DND-41 (cell line): ENCODE measurements around the gene CPNE4.

Source experiments
- ATAC-seq: fragments of 200-7000 bp; cut with Tn5 transposase; 3 replicates; pipeline ENCODE4 v1.9.1; 2021; ENCODE audit warnings: low read depth; ENCODE audit not compliant: insufficient read depth
- DNase-seq: peaks from one replicate; pipeline ENCODE4 v3.0.0-alpha.2; 2020
- H2AFZ ChIP-seq: 2 replicates; pipeline ENCODE4 v1.6.0; 2012; ENCODE audit warnings: low read depth, low read length
- H3K27ac ChIP-seq: 2 replicates; pipeline ENCODE4 v1.5.1; 2012; ENCODE audit warnings: low read length, inconsistent platforms
- H3K27me3 ChIP-seq: fragments of 200-600 bp; sonication (generic); 2 replicates; pipeline ENCODE4 v1.6.0; 2012; ENCODE audit warnings: low read length, mild to moderate bottlenecking, inconsistent platforms; ENCODE audit not compliant: insufficient read depth, poor library complexity
- H3K36me3 ChIP-seq: 2 replicates; pipeline ENCODE4 v1.5.1; 2012; ENCODE audit warnings: low read length, inconsistent platforms; ENCODE audit not compliant: insufficient read depth
- H3K4me1 ChIP-seq: 2 replicates; pipeline ENCODE4 v1.5.1; 2012; ENCODE audit warnings: mild to moderate bottlenecking, low read length; ENCODE audit not compliant: insufficient read depth
- H3K4me2 ChIP-seq: 2 replicates; pipeline ENCODE4 v1.6.0; 2012; ENCODE audit warnings: mild to moderate bottlenecking, moderate library complexity, low read length, inconsistent platforms; ENCODE audit not compliant: insufficient read depth
- H3K4me3 ChIP-seq, 2 experiments: fragments of 200-600 bp in 1 of 2; shearing (Covaris generic) in 1 of 2; 2 replicates each; pipeline ENCODE4 v1.5.1; 2012 to 2016; ENCODE audit warnings: inconsistent platforms in 2 of 2, low read length in 2 of 2, mild to moderate bottlenecking in 2 of 2, low read depth in 1 of 2, moderate library complexity in 1 of 2
- H3K79me2 ChIP-seq: 2 replicates; pipeline ENCODE4 v1.6.0; 2012; ENCODE audit warnings: low read length, inconsistent platforms; ENCODE audit not compliant: insufficient read depth
- H3K9ac ChIP-seq: 2 replicates; pipeline ENCODE4 v1.6.0; 2012; ENCODE audit warnings: low read depth, mild to moderate bottlenecking, inconsistent platforms, low read length, moderate library complexity
- H3K9me3 ChIP-seq: 2 replicates; pipeline ENCODE4 v1.5.1; 2012; ENCODE audit warnings: low read length, moderate library complexity, mild to moderate bottlenecking, inconsistent platforms; ENCODE audit not compliant: insufficient read depth, severe bottlenecking
- H4K20me1 ChIP-seq: 2 replicates; pipeline ENCODE4 v1.6.0; 2012; ENCODE audit warnings: low read length; ENCODE audit not compliant: insufficient read depth
- EZH2 ChIP-seq: IDR thresholded peaks from 3 replicates; pipeline ENCODE4 v1.6.1; 2012; ENCODE audit warnings: borderline replicate concordance, low read depth, mild to moderate bottlenecking, moderate library complexity, low read length, inconsistent platforms; ENCODE audit not compliant: severe bottlenecking
- TF ChIP-seq, protein P1 (sequence below): IDR thresholded peaks from 2 replicates; pipeline ENCODE4 v1.5.1; 2012; ENCODE audit warnings: borderline replicate concordance, low read length, moderate library complexity, mild to moderate bottlenecking; ENCODE audit not compliant: poor library complexity, severe bottlenecking; ENCODE audit errors: extremely low read depth

Gene CPNE4

DNA sequence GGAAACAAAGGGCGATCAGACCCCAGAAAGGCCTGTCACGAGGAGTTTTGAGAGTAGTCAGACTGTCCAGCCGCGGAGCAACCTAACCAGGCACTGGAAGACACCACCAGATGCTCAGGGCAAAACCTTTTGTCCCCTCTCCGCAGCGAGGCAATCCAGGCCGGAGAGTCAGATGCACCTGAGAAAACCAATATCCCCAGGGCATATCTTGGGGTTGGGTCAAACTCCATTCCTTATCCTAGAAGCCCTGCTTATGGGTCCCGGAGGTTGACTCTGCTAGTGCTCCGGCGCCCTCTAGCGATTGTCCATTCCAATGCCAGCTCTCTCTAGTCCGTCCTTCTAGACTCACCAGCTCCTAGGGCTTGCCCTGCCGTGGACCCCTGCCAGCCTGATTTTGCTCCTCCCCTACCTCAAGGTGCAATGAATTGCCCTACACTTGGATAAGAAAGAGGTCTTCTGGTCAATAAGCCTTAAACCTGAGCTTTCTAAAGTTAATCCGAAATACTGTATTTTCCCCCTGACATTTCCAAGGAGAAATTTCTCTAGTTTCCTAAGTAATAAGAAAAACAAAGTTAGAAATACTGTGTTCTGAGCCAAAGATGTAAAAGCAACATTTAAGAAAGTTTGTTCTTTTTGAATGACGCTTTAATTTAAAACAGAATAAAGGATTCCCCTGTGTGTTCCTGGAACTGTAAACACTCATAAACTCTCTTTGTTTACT, 5.5 kb downstream of the CPNE4 start:
- H3K9ac ChIP-seq: no peak overlapping the region
- DNase-seq (peak; percentile 76), ATAC-seq (peak; percentile 99)
- no peaks in the 10 kb centered on the region for H3K79me2 ChIP-seq
- H3K4me2 ChIP-seq: no peak overlapping the region
- H3K36me3 ChIP-seq: no peaks in the 10 kb centered on the region
- no peaks in the 10 kb centered on the region for H3K9me3 ChIP-seq
- peaks cover 3% of the 10 kb centered on the region for H3K27me3 ChIP-seq
- H3K4me3 ChIP-seq: no peak overlapping the region
- H3K27ac ChIP-seq: no peak overlapping the region
- H2AFZ ChIP-seq: no peak overlapping the region
- no peaks in the 10 kb centered on the region for H3K4me1 ChIP-seq
- no peaks in the 10 kb centered on the region for H4K20me1 ChIP-seq
- TF ChIP-seq, protein P1, sequence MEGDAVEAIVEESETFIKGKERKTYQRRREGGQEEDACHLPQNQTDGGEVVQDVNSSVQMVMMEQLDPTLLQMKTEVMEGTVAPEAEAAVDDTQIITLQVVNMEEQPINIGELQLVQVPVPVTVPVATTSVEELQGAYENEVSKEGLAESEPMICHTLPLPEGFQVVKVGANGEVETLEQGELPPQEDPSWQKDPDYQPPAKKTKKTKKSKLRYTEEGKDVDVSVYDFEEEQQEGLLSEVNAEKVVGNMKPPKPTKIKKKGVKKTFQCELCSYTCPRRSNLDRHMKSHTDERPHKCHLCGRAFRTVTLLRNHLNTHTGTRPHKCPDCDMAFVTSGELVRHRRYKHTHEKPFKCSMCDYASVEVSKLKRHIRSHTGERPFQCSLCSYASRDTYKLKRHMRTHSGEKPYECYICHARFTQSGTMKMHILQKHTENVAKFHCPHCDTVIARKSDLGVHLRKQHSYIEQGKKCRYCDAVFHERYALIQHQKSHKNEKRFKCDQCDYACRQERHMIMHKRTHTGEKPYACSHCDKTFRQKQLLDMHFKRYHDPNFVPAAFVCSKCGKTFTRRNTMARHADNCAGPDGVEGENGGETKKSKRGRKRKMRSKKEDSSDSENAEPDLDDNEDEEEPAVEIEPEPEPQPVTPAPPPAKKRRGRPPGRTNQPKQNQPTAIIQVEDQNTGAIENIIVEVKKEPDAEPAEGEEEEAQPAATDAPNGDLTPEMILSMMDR: peak; percentile 91
- TF ChIP-seq EZH2: no peak

DNA sequence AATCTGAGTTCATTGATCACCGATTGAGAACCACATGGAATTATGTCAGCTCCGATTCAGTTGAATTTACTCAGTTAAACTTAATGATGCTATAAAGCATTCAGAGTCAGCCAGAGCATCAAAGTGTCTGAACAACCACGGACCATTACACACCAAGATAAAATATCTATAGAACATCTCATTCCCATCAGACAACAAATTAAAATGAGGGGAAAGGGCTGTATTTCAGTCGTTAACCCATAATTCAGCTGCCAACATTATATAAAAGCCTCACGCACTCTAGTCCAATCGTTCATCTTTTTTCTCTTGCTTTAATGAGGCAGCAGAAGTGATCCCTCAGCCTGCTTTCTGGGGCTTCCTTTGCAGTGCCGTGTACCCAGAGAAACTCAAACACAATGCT, 11.9 kb downstream of the CPNE4 start:
- Histone ChIP-seq H2AFZ (no peak overlapping the region), H3K79me2 (no peaks in the 10 kb centered on the region), H3K36me3 (no peaks in the 10 kb centered on the region), H3K4me3 (no peak overlapping the region), H3K27me3 (peaks cover 6% of the 10 kb centered on the region), H3K4me1 (no peaks in the 10 kb centered on the region), H3K9ac (no peak overlapping the region), H3K4me2 (no peak overlapping the region), H3K27ac (no peak overlapping the region), H4K20me1 (no peaks in the 10 kb centered on the region), H3K9me3 (no peaks in the 10 kb centered on the region)
- TF ChIP-seq, protein P1: no peak
- no peak for TF ChIP-seq EZH2
- ATAC-seq (no peak), DNase-seq (no peak)

DNA sequence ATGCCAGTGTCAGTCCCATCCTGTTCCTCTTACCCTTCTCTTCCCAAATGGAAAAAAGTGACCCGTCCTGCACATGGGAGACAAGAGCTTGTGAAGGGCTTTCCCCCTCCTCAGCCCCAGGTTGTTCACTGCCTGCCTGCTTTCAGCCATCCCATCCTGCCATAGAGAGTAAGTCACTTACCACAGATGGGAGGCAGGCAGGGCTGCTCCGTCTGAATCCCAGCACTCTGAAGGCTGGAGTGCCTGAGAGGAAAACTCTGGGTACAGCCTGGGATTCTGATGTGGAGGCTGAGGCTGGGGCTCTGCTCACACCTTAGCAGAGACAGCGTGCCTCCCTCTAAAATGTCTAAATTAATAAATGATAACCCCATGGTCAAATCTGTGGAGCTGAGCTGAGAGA, 14.8 kb downstream of the CPNE4 start:
- H3K4me1 ChIP-seq: no peaks in the 10 kb centered on the region
- DNase-seq (no peak), ATAC-seq (no peak)

More for the DNA sequence above, 14.8 kb downstream of the CPNE4 start:
- no peaks in the 10 kb centered on the region for H4K20me1 ChIP-seq
- TF ChIP-seq, protein P1: no peak
- no peak overlapping the region for H3K4me2 ChIP-seq
- H3K9ac ChIP-seq: no peak overlapping the region
- no peaks in the 10 kb centered on the region for H3K9me3 ChIP-seq
- peaks cover 8% of the 10 kb centered on the region for H3K27me3 ChIP-seq
- no peak overlapping the region for H3K4me3 ChIP-seq
- no peak overlapping the region for H3K27ac ChIP-seq
- no peak overlapping the region for H2AFZ ChIP-seq
- no peaks in the 10 kb centered on the region for H3K79me2 ChIP-seq
- H3K36me3 ChIP-seq: no peaks in the 10 kb centered on the region
